Activated T-cell treated with anti-CD3 and anti-CD28 coated beads, Interleukin-2, amount 50 U/mL, for 24 hours (primary cell): ENCODE measurements around the gene PFKFB1.

ENCODE experiments used
- DNase-seq: peaks from one replicate; pipeline ENCODE4 v3.0.0-alpha.2; 2020
- H3K27ac Mint-ChIP-seq: 2 replicates; pipeline ENCODE4 v1.8.0; 2020; ENCODE audit warnings: mild to moderate bottlenecking, mixed read lengths
- H3K27me3 Mint-ChIP-seq: 2 replicates; pipeline ENCODE4 v1.8.0; 2020; ENCODE audit warnings: mixed read lengths
- H3K36me3 Mint-ChIP-seq: 2 replicates; pipeline ENCODE4 v1.8.0; 2020; ENCODE audit warnings: low read depth, mixed read lengths
- H3K4me1 Mint-ChIP-seq: 2 replicates; pipeline ENCODE4 v1.8.0; 2020; ENCODE audit warnings: low read depth, mixed read lengths
- H3K4me3 Mint-ChIP-seq: 2 replicates; pipeline ENCODE4 v1.8.0; 2020; ENCODE audit warnings: mild to moderate bottlenecking, moderate library complexity, mixed read lengths
- H3K9me3 Mint-ChIP-seq: 2 replicates; pipeline ENCODE4 v1.8.0; 2020; ENCODE audit warnings: mixed read lengths

The PFKFB1 gene

DNA sequence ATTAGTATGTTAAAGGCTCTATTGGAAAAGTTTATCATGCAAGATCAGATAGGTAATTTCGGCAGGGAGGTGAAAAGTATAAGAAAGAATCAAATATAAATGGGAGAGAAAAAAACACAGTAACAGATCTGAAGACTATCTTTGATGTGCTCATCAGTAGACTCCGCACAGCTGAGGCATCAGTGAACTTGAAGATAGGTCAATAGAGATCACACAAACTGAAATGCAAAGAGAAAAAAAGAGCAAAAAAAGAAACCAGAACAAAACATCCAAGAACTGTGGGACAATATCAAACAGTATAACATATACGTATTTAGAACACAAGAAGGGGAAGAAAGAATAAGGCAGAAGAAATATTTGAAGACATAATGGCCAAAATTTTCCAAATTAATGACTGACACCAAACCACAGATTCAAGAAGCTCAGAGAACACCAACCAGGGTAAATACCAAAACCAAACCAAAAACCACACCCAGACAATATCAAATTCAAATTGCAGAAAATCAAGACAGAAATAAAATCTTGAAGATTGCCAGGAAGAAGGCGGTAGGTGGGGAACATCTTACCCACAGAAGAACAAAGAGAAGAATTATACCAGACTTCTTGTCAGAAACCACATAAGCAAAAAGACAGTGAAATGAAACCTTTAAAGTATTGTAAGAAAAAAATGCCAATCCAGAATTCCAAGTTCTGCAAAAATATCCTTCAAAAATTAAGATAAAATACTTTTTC lies 29.1 kb downstream of the PFKFB1 start:
- peaks cover 22% of the 10 kb centered on the region for H3K27me3 Mint-ChIP-seq
- H3K27ac Mint-ChIP-seq = no peak overlapping the region
- H3K9me3 Mint-ChIP-seq = no peaks in the 10 kb centered on the region
- H3K4me1 Mint-ChIP-seq = peaks cover 19% of the 10 kb centered on the region
- no peaks in the 10 kb centered on the region for H3K36me3 Mint-ChIP-seq
- no peak overlapping the region for H3K4me3 Mint-ChIP-seq
- DNase-seq = no peak

- Mint-ChIP-seq H3K9me3 (no peaks in the 10 kb centered on the region), H3K27ac (no peak overlapping the region), H3K4me1 (peaks cover 18% of the 10 kb centered on the region), H3K36me3 (no peaks in the 10 kb centered on the region), H3K27me3 (peaks cover 37% of the 10 kb centered on the region), H3K4me3 (no peak overlapping the region)
- DNase-seq = no peak
These were observed 32.2 kb downstream of the PFKFB1 start for GRCh38 chrX:54961750-54962149.

DNA sequence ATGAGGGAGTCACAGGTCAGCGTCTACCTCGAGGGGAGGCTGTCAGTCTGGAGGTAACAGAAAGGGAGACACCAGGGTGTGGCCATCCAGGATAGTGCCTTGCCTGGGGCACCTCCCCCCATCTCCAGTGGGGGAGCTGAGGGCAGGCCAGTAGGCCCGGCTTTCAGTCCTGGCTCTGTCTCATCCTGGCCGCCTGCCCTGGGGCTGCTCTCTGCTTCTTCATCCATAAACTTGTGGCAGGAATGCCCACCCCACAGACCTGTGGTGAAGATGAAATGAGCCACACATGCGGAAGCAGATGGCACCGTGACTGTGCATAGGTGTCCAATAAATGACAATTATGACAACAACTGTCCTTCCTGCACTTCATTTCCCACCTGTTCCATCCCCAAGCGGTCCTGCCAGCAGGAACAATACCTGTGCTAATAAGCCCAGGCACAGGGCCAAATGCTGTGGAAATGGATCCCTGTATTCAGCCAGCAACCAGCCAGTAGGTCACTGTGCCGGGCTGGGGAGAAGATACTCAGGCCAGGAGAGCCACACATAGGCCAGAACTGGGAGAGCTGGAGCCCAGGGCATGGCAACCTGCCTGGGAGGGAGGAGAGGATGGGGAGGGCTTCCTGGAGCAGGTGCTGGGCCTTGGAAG lies 43.1 kb downstream of the PFKFB1 start:
- Mint-ChIP-seq H3K4me1 (no peaks in the 10 kb centered on the region), H3K4me3 (no peak overlapping the region), H3K27ac (no peak overlapping the region), H3K36me3 (no peaks in the 10 kb centered on the region), H3K27me3 (peaks cover 14% of the 10 kb centered on the region), H3K9me3 (no peaks in the 10 kb centered on the region)
- DNase-seq = no peak

- Mint-ChIP-seq H3K27ac (no peak overlapping the region), H3K4me3 (no peak overlapping the region)
These were observed 48.8 kb downstream of the PFKFB1 start for GRCh38 chrX:54945224-54945623.

GRCh38 chrX:54944816-54945215 lies 49.2 kb downstream of the PFKFB1 start:
- no peak overlapping the region for H3K4me3 Mint-ChIP-seq
- no peaks in the 10 kb centered on the region for H3K4me1 Mint-ChIP-seq
- H3K36me3 Mint-ChIP-seq = no peaks in the 10 kb centered on the region
- DNase-seq = no peak
- no peak overlapping the region for H3K27ac Mint-ChIP-seq
- peaks cover 16% of the 10 kb centered on the region for H3K27me3 Mint-ChIP-seq
- H3K9me3 Mint-ChIP-seq = no peaks in the 10 kb centered on the region

More at GRCh38 chrX:54945224-54945623, 48.8 kb downstream of the PFKFB1 start:
- Mint-ChIP-seq H3K36me3 (no peaks in the 10 kb centered on the region), H3K27me3 (peaks cover 16% of the 10 kb centered on the region), H3K9me3 (no peaks in the 10 kb centered on the region), H3K4me1 (no peaks in the 10 kb centered on the region)
- DNase-seq = no peak

DNA sequence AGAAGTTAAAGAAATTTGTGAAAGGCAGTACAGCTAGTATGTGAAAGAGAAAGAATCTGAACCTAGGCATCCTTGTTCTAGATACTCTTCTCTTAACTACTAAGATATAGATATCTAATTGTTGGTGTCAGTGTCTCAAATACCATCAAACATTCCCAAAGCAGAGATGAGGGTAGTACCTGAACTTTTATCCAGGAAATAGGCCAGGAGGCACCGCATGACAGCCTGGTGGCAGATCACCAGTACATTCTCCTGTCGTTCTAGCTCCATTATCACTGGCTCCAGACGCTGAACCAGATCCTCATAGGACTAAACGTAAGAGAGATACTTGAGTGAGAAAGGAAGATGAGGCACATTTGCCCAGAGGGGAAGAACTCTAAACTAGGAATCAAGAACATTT lies 56.6 kb downstream of the PFKFB1 start:
- Mint-ChIP-seq H3K4me3 (no peak overlapping the region), H3K9me3 (no peaks in the 10 kb centered on the region), H3K36me3 (no peaks in the 10 kb centered on the region), H3K4me1 (no peaks in the 10 kb centered on the region), H3K27ac (no peak overlapping the region), H3K27me3 (peaks cover 49% of the 10 kb centered on the region)
- no peak for DNase-seq

DNA sequence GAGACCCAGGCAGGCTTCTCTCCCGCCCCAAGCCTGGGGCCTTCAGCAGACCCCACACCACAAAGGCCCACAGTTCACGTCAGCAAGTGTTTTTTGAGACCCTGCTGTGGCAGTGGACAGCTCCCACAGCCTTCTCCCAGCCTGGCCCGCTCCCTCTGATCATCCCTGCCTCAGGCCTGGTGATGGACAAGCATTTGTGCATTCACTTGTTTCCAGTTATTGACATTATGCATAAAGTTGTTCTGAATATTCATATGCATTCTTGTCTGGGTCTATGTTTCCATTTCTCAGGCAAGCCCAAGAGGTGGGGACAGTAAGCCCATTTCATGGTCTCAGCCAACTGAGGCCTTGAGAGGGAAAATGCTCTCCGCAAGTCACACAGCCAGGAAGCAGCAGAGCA lies 58.7 kb downstream of the PFKFB1 start:
- Mint-ChIP-seq H3K27me3 (peaks cover 48% of the 10 kb centered on the region), H3K4me3 (no peak overlapping the region), H3K4me1 (no peaks in the 10 kb centered on the region), H3K9me3 (no peaks in the 10 kb centered on the region), H3K27ac (no peak overlapping the region), H3K36me3 (no peaks in the 10 kb centered on the region)
- DNase-seq = no peak

GRCh38 chrX:54934890-54935289 lies 59.1 kb downstream of the PFKFB1 start:
- Mint-ChIP-seq H3K27ac (no peak overlapping the region), H3K36me3 (no peaks in the 10 kb centered on the region), H3K4me3 (no peak overlapping the region), H3K9me3 (no peaks in the 10 kb centered on the region), H3K27me3 (peaks cover 48% of the 10 kb centered on the region), H3K4me1 (no peaks in the 10 kb centered on the region)
- DNase-seq = no peak

GRCh38 chrX:54934058-54934457 lies 59.9 kb downstream of the PFKFB1 start:
- no peaks in the 10 kb centered on the region for H3K4me1 Mint-ChIP-seq
- no peaks in the 10 kb centered on the region for H3K36me3 Mint-ChIP-seq
- DNase-seq = no peak
- H3K27ac Mint-ChIP-seq = no peak overlapping the region
- H3K9me3 Mint-ChIP-seq = no peaks in the 10 kb centered on the region
- H3K4me3 Mint-ChIP-seq = no peak overlapping the region
- peaks cover 41% of the 10 kb centered on the region for H3K27me3 Mint-ChIP-seq

GRCh38 chrX:54933150-54933826 lies 60.7 kb downstream of the PFKFB1 start:
- Mint-ChIP-seq H3K9me3 (no peaks in the 10 kb centered on the region), H3K4me1 (no peaks in the 10 kb centered on the region), H3K27me3 (peaks cover 36% of the 10 kb centered on the region)

GRCh38 chrX:54931107-54931506 lies 62.9 kb downstream of the PFKFB1 start:
- H3K4me1 Mint-ChIP-seq = no peaks in the 10 kb centered on the region
- no peak overlapping the region for H3K27ac Mint-ChIP-seq
- no peak overlapping the region for H3K4me3 Mint-ChIP-seq
- DNase-seq = no peak
- peaks cover 23% of the 10 kb centered on the region for H3K27me3 Mint-ChIP-seq
- no peaks in the 10 kb centered on the region for H3K36me3 Mint-ChIP-seq
- H3K9me3 Mint-ChIP-seq = no peaks in the 10 kb centered on the region

More at GRCh38 chrX:54933150-54933826, 60.7 kb downstream of the PFKFB1 start:
- DNase-seq = no peak
- Mint-ChIP-seq H3K27ac (no peak overlapping the region), H3K4me3 (no peak overlapping the region), H3K36me3 (no peaks in the 10 kb centered on the region)

GRCh38 chrX:54930291-54931049 lies 63.5 kb downstream of the PFKFB1 start:
- Mint-ChIP-seq H3K36me3 (no peaks in the 10 kb centered on the region), H3K27me3 (peaks cover 21% of the 10 kb centered on the region), H3K27ac (no peak overlapping the region), H3K9me3 (no peaks in the 10 kb centered on the region), H3K4me3 (no peak overlapping the region), H3K4me1 (no peaks in the 10 kb centered on the region)
- no peak for DNase-seq

GRCh38 chrX:54928876-54929275 lies 65.1 kb downstream of the PFKFB1 start:
- H3K4me1 Mint-ChIP-seq = no peaks in the 10 kb centered on the region
- H3K9me3 Mint-ChIP-seq = no peaks in the 10 kb centered on the region
- no peak overlapping the region for H3K4me3 Mint-ChIP-seq
- no peak for DNase-seq
- H3K27me3 Mint-ChIP-seq = peaks cover 16% of the 10 kb centered on the region
- no peaks in the 10 kb centered on the region for H3K36me3 Mint-ChIP-seq
- H3K27ac Mint-ChIP-seq = no peak overlapping the region

GRCh38 chrX:54926978-54927377 lies 67.0 kb downstream of the PFKFB1 start:
- DNase-seq = no peak
- Mint-ChIP-seq H3K4me1 (no peaks in the 10 kb centered on the region), H3K27me3 (peaks cover 15% of the 10 kb centered on the region), H3K9me3 (no peaks in the 10 kb centered on the region), H3K27ac (no peak overlapping the region), H3K4me3 (no peak overlapping the region), H3K36me3 (no peaks in the 10 kb centered on the region)
